Bronchial smooth muscle cell (primary cell): ENCODE results near the gene NT5C2. TPM values are rescaled to one million over a fixed set of nuclear protein-coding genes. Genes with fewer than 3 reads are reported as not detected.

Source experiments
- total RNA-seq: library from RNA; depleted of rRNA; stranded (reverse); fragments of >200 nt; gene quantifications from 2 replicates; pipeline ENCODE4 v1.2.1, GENCODE V29; 2014

The NT5C2 gene
- 41.6 and 69.0 TPM in 2 replicates for total RNA-seq

DNA sequence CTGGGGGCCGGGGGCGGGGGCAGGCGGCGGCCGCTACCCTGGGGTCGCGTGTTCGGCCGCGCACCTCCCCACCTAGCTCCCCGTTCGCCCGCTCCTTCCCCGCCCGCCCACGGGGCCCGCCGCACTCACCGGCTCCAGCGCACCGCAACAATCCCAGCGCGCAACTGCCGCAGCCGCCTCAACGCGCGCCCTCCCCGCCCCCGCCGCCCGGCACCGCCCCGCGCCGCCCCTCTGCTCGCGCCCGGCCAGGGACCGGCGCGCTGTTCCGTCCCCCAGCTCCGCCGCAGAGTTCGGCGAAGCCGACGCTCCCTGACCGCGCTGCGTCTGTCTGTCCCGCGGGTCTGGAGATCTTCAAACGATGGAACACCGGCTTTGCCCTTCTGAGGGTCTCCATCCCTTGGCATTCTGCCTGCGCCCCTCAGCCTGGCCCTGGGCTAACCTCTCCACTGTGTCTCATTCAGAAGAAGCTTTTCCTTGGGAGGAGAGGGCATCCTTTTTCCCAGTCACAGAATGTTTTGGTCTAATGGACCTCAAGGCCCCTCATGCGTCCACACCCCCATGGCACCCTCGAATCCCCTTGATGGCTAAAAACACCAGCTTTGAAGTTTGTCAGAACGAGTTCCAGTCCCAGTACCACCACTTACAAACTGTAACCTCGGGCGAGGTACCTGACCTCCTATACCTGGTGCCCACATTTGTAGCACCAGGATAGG lies at the start of gene NT5C2:
Gene NT5C2 (minus strand): TSS at position 166 of the 713 bp plus-strand sequence. CDS start 18,314 bp downstream, outside the sequence.

Other genes starting within 250 kb of the NT5C2 start
- under 0.01 TPM in 1 of 2 replicates, not detected in the other for gene RPEL1, start 52.6 kb upstream of the NT5C2 start, total RNA-seq
- gene INA, start 83.9 kb upstream of the NT5C2 start, total RNA-seq = under 0.01 and 0.47 TPM in 2 replicates
- 9.3 and 9.9 TPM in 2 replicates for gene PCGF6, start 157.9 kb upstream of the NT5C2 start, total RNA-seq
- 2.4 and 2.6 TPM in 2 replicates for gene TAF5, start 174.7 kb upstream of the NT5C2 start, total RNA-seq
- 162 and 214 TPM in 2 replicates for gene ATP5MK, start 203.2 kb upstream of the NT5C2 start, total RNA-seq
- 21.6 and 24.1 TPM in 2 replicates for gene PDCD11, start 203.4 kb upstream of the NT5C2 start, total RNA-seq